ENCODE results near the gene ARMC9.

Gene ARMC9

DNA sequence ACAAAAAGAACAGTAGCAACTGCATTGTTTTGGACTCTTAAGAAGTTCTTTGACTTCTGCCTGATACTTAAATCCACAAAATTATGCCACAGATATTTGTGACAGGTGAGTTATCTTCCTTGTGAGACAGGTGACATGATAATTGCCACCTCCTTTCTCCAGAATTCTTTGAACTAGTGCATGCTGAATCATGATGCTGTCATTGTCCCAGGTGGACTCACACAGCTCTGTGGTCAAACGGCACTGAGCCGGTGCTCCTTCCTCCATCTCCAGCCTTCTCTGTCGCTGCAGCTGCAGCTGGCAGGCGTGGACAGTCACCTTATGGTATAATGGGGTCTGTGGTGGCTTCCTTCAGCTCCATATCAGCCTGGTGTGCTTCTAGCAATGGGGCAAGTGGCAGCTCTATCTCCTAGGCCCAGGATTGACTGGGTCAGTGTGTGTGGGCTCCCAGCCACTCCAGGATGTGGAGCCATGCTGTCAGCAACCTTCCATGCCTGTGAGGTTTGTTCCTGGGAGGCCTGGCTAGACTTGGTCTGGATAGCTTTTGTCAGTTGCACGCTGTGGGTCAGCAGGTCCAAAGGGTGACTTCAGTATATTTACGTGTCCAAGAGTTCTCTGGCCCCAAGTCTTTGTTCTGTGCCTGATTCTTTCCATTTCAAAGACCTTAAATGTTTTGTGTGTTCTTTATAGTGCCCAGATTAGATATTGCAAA is 15.7 kb downstream of the ARMC9 start (continued):
- TF ChIP-seq, protein P1, sequence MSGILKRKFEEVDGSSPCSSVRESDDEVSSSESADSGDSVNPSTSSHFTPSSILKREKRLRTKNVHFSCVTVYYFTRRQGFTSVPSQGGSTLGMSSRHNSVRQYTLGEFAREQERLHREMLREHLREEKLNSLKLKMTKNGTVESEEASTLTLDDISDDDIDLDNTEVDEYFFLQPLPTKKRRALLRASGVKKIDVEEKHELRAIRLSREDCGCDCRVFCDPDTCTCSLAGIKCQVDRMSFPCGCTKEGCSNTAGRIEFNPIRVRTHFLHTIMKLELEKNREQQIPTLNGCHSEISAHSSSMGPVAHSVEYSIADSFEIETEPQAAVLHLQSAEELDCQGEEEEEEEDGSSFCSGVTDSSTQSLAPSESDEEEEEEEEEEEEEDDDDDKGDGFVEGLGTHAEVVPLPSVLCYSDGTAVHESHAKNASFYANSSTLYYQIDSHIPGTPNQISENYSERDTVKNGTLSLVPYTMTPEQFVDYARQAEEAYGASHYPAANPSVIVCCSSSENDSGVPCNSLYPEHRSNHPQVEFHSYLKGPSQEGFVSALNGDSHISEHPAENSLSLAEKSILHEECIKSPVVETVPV (CRISPR knock-in tag; IDR thresholded peaks at IDR 0.05): no peak
- TF ChIP-seq ESRRG (CRISPR knock-in tag; IDR thresholded peaks at IDR 0.05) (no peak), TCF4 (CRISPR knock-in tag; IDR thresholded peaks at IDR 0.05; ENCODE audit: borderline replicate concordance) (no peak), ZFP30 (CRISPR knock-in tag; IDR thresholded peaks at IDR 0.05) (no peak), TOX (CRISPR knock-in tag; IDR thresholded peaks at IDR 0.05; ENCODE audit: borderline replicate concordance) (no peak), ZFP3 (CRISPR knock-in tag; IDR thresholded peaks at IDR 0.05) (no peak), SNAI2 (CRISPR knock-in tag; IDR thresholded peaks at IDR 0.05) (no peak), ARNTL (CRISPR knock-in tag; IDR thresholded peaks at IDR 0.05; ENCODE audit: borderline replicate concordance, low read depth) (no peak), ZC3H10 (CRISPR knock-in tag; IDR thresholded peaks at IDR 0.05) (no peak), ZNF70 (CRISPR knock-in tag; IDR thresholded peaks at IDR 0.05) (no peak), ZNF565 (CRISPR knock-in tag; conservative IDR thresholded peaks at IDR 0.05; ENCODE audit: low read depth) (no peak)
- TF ChIP-seq, protein P2, sequence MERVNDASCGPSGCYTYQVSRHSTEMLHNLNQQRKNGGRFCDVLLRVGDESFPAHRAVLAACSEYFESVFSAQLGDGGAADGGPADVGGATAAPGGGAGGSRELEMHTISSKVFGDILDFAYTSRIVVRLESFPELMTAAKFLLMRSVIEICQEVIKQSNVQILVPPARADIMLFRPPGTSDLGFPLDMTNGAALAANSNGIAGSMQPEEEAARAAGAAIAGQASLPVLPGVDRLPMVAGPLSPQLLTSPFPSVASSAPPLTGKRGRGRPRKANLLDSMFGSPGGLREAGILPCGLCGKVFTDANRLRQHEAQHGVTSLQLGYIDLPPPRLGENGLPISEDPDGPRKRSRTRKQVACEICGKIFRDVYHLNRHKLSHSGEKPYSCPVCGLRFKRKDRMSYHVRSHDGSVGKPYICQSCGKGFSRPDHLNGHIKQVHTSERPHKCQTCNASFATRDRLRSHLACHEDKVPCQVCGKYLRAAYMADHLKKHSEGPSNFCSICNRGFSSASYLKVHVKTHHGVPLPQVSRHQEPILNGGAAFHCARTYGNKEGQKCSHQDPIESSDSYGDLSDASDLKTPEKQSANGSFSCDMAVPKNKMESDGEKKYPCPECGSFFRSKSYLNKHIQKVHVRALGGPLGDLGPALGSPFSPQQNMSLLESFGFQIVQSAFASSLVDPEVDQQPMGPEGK (CRISPR knock-in tag; IDR thresholded peaks at IDR 0.05; ENCODE audit: borderline replicate concordance): no peak

DNA sequence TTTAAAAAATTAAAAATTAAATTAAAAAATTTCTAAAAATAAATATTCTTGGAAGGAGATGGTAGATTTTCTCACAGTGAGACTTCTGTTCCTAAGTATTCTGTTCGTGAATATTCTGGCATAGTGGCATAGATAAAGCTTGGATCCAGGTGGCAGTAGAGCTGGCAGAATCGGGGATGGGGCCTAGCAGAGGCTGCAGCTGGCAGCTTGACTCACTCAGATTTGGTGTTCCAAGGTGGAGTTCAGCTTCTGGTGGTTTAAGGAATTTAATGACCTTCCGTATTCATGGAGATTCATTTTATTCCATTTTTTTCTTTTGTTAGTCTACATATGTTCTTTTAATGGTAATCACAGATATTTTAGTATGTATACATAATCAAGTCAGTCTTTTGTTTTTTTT is 19.9 kb downstream of the ARMC9 start:
- no peak for ATAC-seq
- TF ChIP-seq, protein P3, sequence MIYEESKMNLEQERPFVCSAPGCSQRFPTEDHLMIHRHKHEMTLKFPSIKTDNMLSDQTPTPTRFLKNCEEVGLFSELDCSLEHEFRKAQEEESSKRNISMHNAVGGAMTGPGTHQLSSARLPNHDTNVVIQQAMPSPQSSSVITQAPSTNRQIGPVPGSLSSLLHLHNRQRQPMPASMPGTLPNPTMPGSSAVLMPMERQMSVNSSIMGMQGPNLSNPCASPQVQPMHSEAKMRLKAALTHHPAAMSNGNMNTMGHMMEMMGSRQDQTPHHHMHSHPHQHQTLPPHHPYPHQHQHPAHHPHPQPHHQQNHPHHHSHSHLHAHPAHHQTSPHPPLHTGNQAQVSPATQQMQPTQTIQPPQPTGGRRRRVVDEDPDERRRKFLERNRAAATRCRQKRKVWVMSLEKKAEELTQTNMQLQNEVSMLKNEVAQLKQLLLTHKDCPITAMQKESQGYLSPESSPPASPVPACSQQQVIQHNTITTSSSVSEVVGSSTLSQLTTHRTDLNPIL (CRISPR knock-in tag; IDR thresholded peaks at IDR 0.05; ENCODE audit: low read depth): no peak
- TF ChIP-seq ZNF565 (CRISPR knock-in tag; conservative IDR thresholded peaks at IDR 0.05; ENCODE audit: low read depth) (no peak), ZNF8 (CRISPR knock-in tag; IDR thresholded peaks at IDR 0.05) (no peak), TOX (CRISPR knock-in tag; IDR thresholded peaks at IDR 0.05; ENCODE audit: borderline replicate concordance) (no peak), ESRRG (CRISPR knock-in tag; IDR thresholded peaks at IDR 0.05) (no peak), ZFP30 (CRISPR knock-in tag; IDR thresholded peaks at IDR 0.05) (no peak), OSR1 (CRISPR knock-in tag; IDR thresholded peaks at IDR 0.05) (no peak), RARB (CRISPR knock-in tag; IDR thresholded peaks at IDR 0.05) (no peak)
- TF ChIP-seq, protein P1 (CRISPR knock-in tag; IDR thresholded peaks at IDR 0.05): no peak
- TF ChIP-seq, protein P2 (CRISPR knock-in tag; IDR thresholded peaks at IDR 0.05; ENCODE audit: borderline replicate concordance): no peak

DNA sequence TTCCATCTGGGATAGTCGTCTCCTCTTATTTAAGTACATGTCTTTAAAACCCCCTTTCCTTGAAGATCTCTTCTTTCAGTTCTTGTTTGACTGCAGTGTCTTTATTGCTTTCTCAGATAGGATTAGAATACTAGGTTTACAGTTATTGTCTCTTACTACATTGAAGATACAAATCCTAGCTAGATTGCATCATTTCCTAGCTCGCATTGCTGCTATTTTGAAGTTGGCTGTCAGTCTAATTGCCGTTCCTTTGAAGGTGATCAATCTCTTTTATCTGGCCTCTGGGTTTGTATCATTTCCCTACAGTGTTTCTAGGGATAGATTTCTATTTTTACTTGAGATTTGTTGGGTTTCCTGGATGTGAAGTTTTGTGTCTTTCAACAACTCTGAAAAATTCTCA is 20.9 kb downstream of the ARMC9 start:
- TF ChIP-seq SNAI2 (CRISPR knock-in tag; IDR thresholded peaks at IDR 0.05) (no peak), TCF4 (CRISPR knock-in tag; IDR thresholded peaks at IDR 0.05; ENCODE audit: borderline replicate concordance) (no peak), OSR1 (CRISPR knock-in tag; IDR thresholded peaks at IDR 0.05) (no peak), ZNF70 (CRISPR knock-in tag; IDR thresholded peaks at IDR 0.05) (no peak), ZNF8 (CRISPR knock-in tag; IDR thresholded peaks at IDR 0.05) (no peak), BACH2 (CRISPR knock-in tag; IDR thresholded peaks at IDR 0.05; ENCODE audit: borderline replicate concordance) (no peak), RARB (CRISPR knock-in tag; IDR thresholded peaks at IDR 0.05) (no peak), ISL1 (CRISPR knock-in tag; IDR thresholded peaks at IDR 0.05) (no peak), ZFP3 (CRISPR knock-in tag; IDR thresholded peaks at IDR 0.05) (no peak), ARNTL (CRISPR knock-in tag; IDR thresholded peaks at IDR 0.05; ENCODE audit: borderline replicate concordance, low read depth) (no peak)
- TF ChIP-seq, protein P4, sequence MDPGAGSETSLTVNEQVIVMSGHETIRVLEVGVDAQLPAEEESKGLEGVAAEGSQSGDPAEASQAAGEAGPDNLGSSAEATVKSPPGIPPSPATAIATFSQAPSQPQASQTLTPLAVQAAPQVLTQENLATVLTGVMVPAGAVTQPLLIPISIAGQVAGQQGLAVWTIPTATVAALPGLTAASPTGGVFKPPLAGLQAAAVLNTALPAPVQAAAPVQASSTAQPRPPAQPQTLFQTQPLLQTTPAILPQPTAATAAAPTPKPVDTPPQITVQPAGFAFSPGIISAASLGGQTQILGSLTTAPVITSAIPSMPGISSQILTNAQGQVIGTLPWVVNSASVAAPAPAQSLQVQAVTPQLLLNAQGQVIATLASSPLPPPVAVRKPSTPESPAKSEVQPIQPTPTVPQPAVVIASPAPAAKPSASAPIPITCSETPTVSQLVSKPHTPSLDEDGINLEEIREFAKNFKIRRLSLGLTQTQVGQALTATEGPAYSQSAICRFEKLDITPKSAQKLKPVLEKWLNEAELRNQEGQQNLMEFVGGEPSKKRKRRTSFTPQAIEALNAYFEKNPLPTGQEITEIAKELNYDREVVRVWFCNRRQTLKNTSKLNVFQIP (CRISPR knock-in tag; IDR thresholded peaks at IDR 0.05; ENCODE audit: borderline replicate concordance, low read depth): no peak
- TF ChIP-seq, protein P3 (CRISPR knock-in tag; IDR thresholded peaks at IDR 0.05; ENCODE audit: low read depth): no peak
- TF ChIP-seq, protein P1 (CRISPR knock-in tag; IDR thresholded peaks at IDR 0.05): no peak
- no peak for ATAC-seq
